IMR-90 (cell line): ENCODE measurements around the gene TCF4.

Experiments
- BHLHE40 ChIP-seq: fragments of 150-350 bp; IDR thresholded peaks from 2 replicates; pipeline ENCODE4 v1.6.1; 2016; ENCODE audit warnings: mild to moderate bottlenecking, low read depth, low read length
- CEBPB ChIP-seq: IDR thresholded peaks from 2 replicates; pipeline ENCODE4 v1.6.1; 2012; ENCODE audit warnings: low read depth, low read length, improper control_type of control experiment
- CHD1 ChIP-seq: IDR thresholded peaks from 2 replicates; pipeline ENCODE4 v1.6.1; 2012; ENCODE audit warnings: low read depth, low read length, improper control_type of control experiment
- FOS ChIP-seq: fragments of 150-350 bp; IDR thresholded peaks from 2 replicates; pipeline ENCODE4 v1.6.1; 2016; ENCODE audit warnings: low read depth, low read length
- POLR2A ChIP-seq: IDR thresholded peaks from 2 replicates; pipeline ENCODE4 v1.6.1; 2012; ENCODE audit warnings: mild to moderate bottlenecking, low read depth, low read length
- RAD21 ChIP-seq: IDR thresholded peaks from 2 replicates; pipeline ENCODE4 v1.6.1; 2012; ENCODE audit warnings: low read length, improper control_type of control experiment
- RFX5 ChIP-seq: IDR thresholded peaks from 2 replicates; pipeline ENCODE4 v1.8.0; 2012; ENCODE audit warnings: low read depth, mild to moderate bottlenecking, low read length, moderate library complexity
- SMC3 ChIP-seq: fragments of 150-350 bp; IDR thresholded peaks from 2 replicates; pipeline ENCODE4 v1.6.1; 2016; ENCODE audit warnings: low read depth, mild to moderate bottlenecking, antibody characterized with exemption, low read length, moderate library complexity
- TF ChIP-seq, protein P1 (sequence below): conservative IDR thresholded peaks from 2 replicates; pipeline ENCODE4 v1.5.1; 2012; ENCODE audit warnings: mild to moderate bottlenecking, low read depth, low read length, improper control_type of control experiment
- TF ChIP-seq, protein P2 (sequence below): fragments of 150-350 bp; IDR thresholded peaks from 2 replicates; pipeline ENCODE4 v1.6.1; 2017; ENCODE audit warnings: mild to moderate bottlenecking, antibody characterized with exemption, low read length, low read depth

DNA sequence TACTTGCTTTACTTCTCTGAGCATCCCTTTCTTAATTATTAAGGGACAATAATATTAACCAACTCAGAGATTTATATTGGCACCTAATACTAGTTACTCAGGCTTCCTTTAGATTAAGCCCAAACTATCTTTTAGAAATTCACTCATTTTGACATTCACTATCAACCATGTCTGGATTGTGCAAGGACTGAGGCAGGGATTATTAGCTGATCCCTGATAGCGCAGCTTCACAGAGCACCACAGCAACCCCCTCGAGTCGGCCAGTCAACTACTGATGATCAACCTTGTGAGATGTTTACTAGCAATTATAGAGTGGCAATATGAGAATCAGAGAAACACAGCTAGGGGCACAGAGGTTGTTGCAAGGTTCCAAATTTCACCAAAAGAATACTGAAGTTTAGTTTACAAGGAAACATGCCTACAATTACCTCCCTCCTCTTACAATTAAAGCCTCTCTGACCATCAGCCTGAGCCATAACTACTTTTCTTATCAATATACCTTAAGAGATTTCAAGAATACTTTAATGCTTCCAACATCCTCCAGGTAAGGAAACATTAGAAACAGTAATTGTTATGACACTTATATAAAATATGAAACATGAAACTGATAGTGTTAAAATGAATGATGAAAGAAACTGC is 191.6 kb downstream of the TCF4 start:
- TF ChIP-seq, protein P1, sequence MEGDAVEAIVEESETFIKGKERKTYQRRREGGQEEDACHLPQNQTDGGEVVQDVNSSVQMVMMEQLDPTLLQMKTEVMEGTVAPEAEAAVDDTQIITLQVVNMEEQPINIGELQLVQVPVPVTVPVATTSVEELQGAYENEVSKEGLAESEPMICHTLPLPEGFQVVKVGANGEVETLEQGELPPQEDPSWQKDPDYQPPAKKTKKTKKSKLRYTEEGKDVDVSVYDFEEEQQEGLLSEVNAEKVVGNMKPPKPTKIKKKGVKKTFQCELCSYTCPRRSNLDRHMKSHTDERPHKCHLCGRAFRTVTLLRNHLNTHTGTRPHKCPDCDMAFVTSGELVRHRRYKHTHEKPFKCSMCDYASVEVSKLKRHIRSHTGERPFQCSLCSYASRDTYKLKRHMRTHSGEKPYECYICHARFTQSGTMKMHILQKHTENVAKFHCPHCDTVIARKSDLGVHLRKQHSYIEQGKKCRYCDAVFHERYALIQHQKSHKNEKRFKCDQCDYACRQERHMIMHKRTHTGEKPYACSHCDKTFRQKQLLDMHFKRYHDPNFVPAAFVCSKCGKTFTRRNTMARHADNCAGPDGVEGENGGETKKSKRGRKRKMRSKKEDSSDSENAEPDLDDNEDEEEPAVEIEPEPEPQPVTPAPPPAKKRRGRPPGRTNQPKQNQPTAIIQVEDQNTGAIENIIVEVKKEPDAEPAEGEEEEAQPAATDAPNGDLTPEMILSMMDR: no peak
- TF ChIP-seq RFX5 (no peak), POLR2A (no peak), FOS (no peak), SMC3 (no peak), CEBPB (no peak), CHD1 (no peak), BHLHE40 (no peak), RAD21 (no peak)
- TF ChIP-seq, protein P2, sequence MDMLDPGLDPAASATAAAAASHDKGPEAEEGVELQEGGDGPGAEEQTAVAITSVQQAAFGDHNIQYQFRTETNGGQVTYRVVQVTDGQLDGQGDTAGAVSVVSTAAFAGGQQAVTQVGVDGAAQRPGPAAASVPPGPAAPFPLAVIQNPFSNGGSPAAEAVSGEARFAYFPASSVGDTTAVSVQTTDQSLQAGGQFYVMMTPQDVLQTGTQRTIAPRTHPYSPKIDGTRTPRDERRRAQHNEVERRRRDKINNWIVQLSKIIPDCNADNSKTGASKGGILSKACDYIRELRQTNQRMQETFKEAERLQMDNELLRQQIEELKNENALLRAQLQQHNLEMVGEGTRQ: no peak
